Fibroblast of pulmonary artery (primary cell): ENCODE results near the gene LRRC52.
"Not testable (repeated sequence)": the region's sequence is repeated elsewhere in the genome, so short reads cannot be mapped to it uniquely, and the experiment has no call there.

Experiments
- DNase-seq: peaks from one replicate; pipeline ENCODE4 v3.0.0-alpha.2; 2010; ENCODE audit warnings: low read depth
- H3K4me3 ChIP-seq: replicated peaks from 2 replicates; pipeline ENCODE4 v1.5.1; 2011; ENCODE audit warnings: low read depth, mild to moderate bottlenecking, control low read depth, low read length, moderate library complexity
- TF ChIP-seq, protein P1 (sequence below): IDR thresholded peaks from 2 replicates; pipeline ENCODE4 v1.5.1; 2011; ENCODE audit warnings: mild to moderate bottlenecking, control low read depth, low read length, inconsistent platforms; ENCODE audit errors: missing control alignments

The LRRC52 gene

DNA sequence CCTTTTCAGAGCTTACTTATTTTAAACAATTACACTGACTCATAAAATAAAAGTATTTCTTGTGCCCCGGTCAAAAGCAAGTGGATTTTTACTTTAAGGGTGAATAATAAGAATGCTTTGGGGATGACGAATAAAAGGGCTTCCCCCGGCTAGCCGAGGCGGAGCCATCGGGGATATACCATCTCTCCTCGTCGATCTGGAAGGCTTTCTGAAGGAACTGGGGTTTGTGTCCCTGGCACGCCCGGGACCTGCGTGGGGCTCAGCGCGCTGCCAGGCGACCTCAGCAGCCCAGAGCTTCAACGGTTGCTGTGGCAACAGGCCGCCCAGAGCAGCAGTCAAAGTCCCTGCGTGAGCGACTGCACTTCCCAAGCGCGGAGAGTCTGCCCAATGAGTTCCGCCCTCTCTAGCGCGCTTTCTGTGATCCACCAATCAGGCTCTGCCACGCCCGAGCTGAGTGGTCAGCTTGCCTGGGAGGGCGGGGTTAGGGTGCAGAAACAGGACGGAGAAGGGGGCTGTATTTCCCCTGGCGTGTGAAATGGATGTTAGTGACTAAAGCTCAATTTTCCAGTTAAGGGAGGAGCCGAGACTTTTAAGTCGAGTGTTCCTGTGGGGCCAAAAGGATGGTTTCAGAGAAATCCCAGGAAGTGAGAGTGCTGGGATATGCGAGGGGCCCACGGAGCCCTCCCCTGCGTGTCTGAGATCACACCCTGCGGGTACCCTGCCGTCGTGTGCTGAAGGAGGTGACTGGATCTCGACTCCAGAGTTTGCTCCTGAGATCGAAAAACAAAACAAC lies 54.3 kb downstream of the LRRC52 start:
- DNase-seq: peak; percentile 96
- TF ChIP-seq, protein P1, sequence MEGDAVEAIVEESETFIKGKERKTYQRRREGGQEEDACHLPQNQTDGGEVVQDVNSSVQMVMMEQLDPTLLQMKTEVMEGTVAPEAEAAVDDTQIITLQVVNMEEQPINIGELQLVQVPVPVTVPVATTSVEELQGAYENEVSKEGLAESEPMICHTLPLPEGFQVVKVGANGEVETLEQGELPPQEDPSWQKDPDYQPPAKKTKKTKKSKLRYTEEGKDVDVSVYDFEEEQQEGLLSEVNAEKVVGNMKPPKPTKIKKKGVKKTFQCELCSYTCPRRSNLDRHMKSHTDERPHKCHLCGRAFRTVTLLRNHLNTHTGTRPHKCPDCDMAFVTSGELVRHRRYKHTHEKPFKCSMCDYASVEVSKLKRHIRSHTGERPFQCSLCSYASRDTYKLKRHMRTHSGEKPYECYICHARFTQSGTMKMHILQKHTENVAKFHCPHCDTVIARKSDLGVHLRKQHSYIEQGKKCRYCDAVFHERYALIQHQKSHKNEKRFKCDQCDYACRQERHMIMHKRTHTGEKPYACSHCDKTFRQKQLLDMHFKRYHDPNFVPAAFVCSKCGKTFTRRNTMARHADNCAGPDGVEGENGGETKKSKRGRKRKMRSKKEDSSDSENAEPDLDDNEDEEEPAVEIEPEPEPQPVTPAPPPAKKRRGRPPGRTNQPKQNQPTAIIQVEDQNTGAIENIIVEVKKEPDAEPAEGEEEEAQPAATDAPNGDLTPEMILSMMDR: no peak
- H3K4me3 ChIP-seq: peak overlapping the region; percentile 65

- H3K4me3 ChIP-seq: peak overlapping the region; percentile 65
- TF ChIP-seq, protein P1: no peak
- DNase-seq: no peak
Observed at GRCh38 chr1:165598676-165599059, 54.9 kb downstream of the LRRC52 start.

DNA sequence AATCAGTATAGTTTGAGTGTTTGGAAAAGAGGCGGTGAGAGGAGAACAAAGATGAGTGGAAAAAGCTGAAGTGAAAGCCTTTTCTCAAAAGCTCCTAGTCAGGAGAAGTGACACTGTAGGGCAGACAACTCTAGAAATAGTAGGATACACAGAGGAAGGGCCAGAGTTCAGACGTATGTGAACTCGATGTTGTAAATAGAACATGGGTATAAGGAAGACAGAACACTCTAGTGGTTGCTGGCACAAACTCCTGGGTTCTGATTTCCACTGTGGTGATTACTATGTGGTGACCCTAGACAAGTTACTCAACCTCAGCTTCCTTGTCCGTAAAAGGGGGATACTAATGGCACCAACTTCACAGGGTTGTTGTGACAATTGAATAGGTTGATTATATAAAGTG lies 57.0 kb downstream of the LRRC52 start:
- DNase-seq: no peak
- TF ChIP-seq, protein P1: no peak

GRCh38 chr1:165603810-165604209 lies 60.0 kb downstream of the LRRC52 start:
- TF ChIP-seq, protein P1: no peak
- H3K4me3 ChIP-seq: no peak overlapping the region
- DNase-seq: no peak

More for the DNA sequence above, 57.0 kb downstream of the LRRC52 start:
- no peak overlapping the region for H3K4me3 ChIP-seq

DNA sequence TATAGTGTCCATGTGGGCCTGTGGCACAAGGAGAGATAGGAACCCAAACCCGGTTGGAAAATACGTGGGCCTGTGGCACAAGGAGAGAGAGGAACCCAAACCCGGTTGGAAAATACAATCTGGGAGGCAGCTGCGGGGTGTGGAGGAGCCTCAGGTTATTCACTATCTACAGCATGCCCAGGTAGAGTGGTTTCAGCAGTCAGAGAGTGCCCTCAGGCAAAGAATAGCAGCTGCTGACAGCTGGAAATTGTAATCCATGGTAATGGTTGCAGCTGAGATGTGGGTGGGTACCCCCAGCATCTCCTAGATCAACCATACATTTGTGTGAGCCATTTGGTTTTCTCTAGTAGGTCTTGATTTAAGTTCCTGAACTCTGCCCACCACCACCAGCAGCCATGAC lies 61.4 kb downstream of the LRRC52 start:
- H3K4me3 ChIP-seq: no peak overlapping the region
- TF ChIP-seq, protein P1: no peak

GRCh38 chr1:165606676-165607075 lies 62.9 kb downstream of the LRRC52 start:
- DNase-seq: peak; percentile 25
- H3K4me3 ChIP-seq: not testable (repeated sequence)

More for the DNA sequence above, 61.4 kb downstream of the LRRC52 start:
- no peak for DNase-seq

GRCh38 chr1:165610866-165611265 lies 67.1 kb downstream of the LRRC52 start:
- no peak overlapping the region for H3K4me3 ChIP-seq
- TF ChIP-seq, protein P1: no peak
- DNase-seq: no peak
